Thyroid gland (tissue), 4 donors: ENCODE results near the gene COL6A2.

Experiments
- POLR2A ChIP-seq, 2 donors: fragments of 450-650 bp; IDR thresholded peaks; one replicate each; pipeline ENCODE4 v1.6.1; 2017; ENCODE audit warnings: antibody characterized with exemption in 2 of 2, mild to moderate bottlenecking in 2 of 2, moderate library complexity in 1 of 2
- TF ChIP-seq, protein P1 (sequence below), 6 experiments: fragments of 200-600 bp in 3 of 6; fragments of 450-650 bp in 3 of 6; sonication (generic) in 3 of 6; IDR thresholded peaks; one replicate each; pipeline ENCODE4 v1.5.1; 2016 to 2019; ENCODE audit warnings: antibody characterized with exemption in 6 of 6, mild to moderate bottlenecking in 2 of 6, inconsistent platforms in 1 of 6, moderate library complexity in 1 of 6

DNA sequence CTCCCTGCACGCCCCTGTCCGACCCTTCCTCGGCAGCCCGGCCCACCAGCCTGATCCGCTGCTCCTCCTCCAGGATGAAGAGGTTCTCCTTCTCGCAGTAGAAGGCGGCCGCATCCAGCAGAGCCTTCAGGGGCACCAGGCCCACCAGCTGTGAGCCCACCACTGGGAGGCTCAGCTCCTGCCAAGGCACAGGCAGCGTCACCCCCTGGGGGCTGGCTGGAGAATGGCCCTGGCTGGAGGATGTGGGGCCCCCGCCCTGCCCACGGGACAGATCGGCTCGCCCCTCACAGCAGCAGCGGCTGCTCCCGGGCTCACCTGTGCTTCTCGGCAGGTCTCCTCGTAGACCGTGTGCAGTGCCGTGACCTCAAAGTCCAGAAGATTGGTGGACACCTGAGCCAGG lies 52.2 kb downstream of the COL6A2 start:
- TF ChIP-seq, protein P1, sequence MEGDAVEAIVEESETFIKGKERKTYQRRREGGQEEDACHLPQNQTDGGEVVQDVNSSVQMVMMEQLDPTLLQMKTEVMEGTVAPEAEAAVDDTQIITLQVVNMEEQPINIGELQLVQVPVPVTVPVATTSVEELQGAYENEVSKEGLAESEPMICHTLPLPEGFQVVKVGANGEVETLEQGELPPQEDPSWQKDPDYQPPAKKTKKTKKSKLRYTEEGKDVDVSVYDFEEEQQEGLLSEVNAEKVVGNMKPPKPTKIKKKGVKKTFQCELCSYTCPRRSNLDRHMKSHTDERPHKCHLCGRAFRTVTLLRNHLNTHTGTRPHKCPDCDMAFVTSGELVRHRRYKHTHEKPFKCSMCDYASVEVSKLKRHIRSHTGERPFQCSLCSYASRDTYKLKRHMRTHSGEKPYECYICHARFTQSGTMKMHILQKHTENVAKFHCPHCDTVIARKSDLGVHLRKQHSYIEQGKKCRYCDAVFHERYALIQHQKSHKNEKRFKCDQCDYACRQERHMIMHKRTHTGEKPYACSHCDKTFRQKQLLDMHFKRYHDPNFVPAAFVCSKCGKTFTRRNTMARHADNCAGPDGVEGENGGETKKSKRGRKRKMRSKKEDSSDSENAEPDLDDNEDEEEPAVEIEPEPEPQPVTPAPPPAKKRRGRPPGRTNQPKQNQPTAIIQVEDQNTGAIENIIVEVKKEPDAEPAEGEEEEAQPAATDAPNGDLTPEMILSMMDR (IDR thresholded peaks at IDR 0.05), result no peak
- no peak for TF ChIP-seq POLR2A (IDR thresholded peaks at IDR 0.05)
